HG03571 (cell line): ENCODE results near the gene CDHR2.

Experiments
- ATAC-seq: cut with Tn5 transposase; IDR thresholded peaks from one replicate; pipeline ENCODE4 v1.9.1; 2021; ENCODE audit not compliant: unreplicated experiment

The CDHR2 gene

DNA sequence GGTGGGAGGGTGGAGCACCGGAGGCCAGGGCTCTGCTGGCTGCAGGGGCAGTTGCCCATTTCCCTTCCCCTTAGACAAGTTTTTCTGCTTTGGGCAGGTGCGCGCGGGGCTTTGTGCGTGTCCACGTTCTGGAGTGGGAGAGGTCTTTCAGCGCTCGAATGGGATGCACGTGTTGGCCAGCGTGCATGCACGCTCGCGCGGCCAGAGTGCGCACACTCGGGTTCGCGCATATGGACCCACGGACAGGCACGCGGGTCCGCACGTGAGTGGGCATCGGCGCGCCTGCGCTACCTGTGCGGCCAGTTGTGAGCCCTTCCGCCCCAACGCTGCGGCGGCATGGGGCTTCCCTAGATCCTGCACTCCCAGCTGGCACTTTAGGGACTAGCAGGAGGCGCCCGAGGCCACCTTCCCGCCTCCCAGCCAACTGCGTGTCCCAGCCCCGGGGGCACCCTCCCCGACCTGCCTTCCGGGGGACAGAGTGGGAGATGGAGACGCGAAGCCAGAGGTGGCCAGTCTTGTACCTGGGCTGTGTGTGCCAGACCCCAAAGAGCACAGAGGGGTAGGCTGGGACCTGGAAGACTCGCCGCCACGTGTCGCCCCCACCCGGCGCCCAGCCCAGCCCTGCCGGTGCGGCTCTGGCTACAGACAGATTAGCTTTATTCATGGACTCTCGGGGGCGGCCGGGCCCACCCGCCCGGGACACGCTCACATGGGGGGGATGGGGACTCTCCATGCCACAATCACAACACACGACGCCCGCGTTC lies 70.6 kb downstream of the CDHR2 start:
- ATAC-seq: no peak

DNA sequence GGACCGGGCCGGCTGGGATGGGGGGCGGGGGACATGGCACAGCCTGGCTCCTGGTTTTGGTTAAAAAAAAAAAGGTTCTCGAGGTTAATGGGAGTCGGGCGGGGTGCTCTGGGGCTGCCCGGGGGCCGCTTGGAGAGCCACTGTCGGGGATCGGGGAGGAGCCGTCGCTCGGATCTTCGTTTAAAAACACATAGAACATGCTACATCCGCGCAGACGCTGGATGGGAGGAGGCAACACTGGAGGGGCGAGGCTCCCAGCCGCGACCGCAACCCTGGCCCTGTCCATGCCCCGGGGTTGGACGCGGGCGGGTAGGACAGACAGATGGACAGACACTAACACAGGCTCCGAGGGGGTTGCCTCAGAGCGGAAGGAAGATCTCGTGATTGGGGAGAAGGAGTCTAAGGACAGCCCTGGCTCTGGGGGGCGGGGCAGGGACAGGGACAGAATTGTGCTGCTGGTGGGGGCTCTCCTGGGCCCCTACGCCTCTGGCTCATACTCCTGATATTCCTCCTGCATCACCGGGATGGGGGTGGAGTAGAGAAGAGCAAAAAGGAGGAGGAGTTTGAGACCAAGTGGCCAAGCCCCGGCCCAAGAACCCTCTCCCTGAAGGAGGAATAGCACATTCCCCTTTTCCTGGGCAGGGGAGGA lies 71.3 kb downstream of the CDHR2 start:
- no peak for ATAC-seq

DNA sequence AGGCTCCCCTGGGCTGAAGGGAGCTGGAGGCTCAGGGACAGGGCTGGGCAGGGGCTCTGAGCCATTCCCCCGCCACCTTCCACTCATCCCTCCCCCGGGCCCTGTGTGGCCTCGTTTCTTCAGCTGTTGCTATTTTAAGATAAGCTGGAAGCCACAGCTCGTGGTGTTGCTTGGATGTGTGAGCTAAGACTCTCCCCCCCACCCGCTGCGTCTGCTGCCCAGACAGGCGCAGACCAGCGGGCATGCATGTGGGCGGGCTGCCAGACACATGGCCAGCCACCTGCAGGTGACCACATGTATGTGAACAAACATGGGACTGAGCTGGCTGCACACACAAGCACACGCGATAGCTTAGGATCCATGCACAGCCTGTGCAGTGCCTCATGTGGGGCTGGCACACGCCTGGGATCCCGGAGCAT lies 72.5 kb downstream of the CDHR2 start:
- no peak for ATAC-seq

DNA sequence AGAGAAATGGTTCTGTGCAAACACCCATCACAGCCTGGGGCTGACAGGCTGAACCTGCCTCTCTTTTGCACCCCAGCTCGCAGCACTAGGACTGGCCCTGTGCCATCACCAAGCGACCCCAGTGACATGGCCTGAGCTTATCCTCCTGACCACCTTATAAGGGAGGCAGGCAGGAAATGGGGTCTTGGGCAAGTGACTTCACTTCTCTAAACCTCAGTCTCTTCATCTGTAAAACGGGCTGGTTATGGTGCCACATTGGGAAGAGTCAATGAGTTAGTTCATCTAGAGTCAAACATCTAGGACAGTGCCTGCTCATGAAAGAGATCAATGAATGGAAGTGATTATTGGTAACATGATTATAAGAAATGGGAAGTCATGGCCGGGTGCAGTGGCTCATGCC lies 75.0 kb downstream of the CDHR2 start:
- no peak for ATAC-seq

DNA sequence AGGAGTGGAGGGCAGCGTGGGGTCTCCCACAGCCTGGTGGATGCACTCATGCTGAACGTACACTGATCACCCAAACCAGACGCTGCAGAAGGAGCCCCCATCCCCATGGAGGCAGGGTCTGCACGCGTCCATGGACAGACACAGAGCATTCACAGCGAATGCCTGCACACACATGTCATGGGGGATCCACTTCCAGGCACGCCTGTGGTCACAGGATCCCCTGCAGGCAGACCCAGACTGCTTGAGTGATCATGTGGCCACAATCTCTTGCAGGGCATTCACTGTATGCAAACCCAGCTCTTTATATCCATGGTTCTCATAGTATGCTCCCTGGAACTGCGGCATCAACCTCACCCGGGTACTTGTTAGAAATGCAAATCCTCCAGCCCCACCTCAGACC lies 75.8 kb downstream of the CDHR2 start:
- no peak for ATAC-seq

DNA sequence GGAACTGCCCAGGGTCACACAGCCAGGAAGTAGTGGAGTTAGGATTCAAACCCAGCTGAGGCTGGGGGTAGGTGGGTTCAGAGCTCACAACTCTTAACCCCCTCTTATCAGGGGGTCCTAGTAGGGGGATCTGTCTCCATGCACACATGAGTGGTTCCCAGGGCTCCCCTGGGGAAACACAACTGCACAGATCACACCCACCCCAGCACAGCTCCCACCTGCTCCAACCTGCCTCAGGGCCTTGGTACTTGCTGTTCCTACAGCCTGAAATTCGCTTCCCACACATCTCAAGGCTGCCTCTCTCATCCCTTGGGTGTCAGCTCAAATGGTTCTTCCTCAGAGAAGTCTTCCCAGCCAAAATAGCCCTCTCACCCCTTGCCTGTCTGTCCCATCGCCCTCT lies 76.4 kb downstream of the CDHR2 start:
- ATAC-seq: no peak

DNA sequence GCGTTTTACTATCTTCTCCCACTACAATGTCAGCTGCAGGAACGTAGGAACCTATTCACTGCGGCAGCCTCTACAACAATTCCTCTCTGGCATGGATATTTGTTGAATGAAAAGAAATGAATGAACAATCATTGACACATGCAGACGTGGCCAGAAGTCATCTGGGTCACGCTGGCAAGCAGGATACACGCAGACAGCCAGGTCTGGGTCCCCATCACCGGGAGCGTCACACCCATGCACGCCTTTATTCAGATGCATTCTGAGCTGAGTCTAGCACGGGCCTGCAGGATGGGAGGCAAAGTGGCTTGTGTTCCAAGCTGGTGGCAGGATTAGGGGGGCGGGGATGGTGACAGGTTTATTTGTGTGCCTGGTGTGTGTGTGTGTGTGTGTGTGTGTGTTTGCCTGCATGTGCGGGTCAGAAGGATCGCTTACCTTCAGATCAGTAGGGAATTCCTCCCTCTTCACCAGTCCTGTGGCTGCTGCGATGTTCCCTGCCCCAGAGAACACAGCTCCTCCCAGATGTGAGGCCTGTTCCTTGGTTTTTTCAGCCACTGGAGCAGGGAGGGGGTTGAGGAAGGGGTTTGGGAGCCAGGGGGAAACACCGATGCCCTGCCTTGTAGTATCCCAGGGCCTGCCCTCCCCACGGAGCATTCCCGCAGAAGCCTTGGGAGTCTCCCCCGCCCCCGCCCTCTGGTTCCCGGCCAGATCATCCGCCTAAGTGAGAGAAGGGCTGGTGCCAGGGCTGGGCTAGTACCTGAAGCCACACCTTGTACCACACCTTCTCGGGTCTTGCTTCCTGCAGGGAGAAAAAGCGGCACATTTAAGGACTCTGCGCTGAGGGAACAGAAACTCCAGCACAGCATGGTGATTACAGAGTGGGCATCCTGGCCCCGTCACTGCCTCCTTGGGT lies 77.1 kb downstream of the CDHR2 start:
- no peak for ATAC-seq

DNA sequence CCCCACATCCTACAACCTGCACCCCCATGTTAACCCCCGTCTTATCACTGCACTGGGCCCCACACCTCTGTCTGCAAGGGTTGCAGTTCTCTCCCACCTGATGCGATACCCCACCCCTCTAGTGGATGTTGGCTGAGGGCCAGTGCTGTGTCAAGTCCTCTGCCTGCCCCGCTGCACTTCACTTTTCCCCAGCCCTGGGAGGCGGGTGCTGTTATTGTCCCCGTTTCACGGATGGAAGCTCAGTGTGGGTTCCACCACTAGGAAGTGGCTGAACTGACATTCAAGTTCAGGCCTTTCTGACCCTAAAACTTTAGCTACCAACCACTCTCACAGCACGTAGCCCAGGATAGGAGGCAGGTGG lies 77.7 kb downstream of the CDHR2 start:
- ATAC-seq: no peak

DNA sequence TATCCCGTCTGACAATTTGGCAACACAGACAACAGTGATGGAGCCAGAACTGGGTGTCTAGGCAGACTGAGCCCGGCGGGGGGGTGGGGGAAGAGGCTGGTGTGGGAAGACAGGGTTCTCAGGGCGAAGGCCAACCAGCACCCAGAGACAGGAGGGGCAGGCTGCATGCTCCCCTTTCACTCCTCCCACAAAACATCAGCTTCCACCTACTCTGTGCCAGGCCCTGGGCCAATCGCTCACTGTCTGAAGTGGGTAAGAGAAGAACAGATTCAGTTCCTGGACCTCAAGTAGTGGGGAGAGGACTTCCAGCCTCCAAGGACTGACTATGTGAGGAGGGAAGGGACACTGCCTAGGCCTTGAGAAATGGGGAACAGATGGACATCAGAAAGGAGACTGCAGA lies 78.4 kb downstream of the CDHR2 start:
- ATAC-seq: no peak

DNA sequence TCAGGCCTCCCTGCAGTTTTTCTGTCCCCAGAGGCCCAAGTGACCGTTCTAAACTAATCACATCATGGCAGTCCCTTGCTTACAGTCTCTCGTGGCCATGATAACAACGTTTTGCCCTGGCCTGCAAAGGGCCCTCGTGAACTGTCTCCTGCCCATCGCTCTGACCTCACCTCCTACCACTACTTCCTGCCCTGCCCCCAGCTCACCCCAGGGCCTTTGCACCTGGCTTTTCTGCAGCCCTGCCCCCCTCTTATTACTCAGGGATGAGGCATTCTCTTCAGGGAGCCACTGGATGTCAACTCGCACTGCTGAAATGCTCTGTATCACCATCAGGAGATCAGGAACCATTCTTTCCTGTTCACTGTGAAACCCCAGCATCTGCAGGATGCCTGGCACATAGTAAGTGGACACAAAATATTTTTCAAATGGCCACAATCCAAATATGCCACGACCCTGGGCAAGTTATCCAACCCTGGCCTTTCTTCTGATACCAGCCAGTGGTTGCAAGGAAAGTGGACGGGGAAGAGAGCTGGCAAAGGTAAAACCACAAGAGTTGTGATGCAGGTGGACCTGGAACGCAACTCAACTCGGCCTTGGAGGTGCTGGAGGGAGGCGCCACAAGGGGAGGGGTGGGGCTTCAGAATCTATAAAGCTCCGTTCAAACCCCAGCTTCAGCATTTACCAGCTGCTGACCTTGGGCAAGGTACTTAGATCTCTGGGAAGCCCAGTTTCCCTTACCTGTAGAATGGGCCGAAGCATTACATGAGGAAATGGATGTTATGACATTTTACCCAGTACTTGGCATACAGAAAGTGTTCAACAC lies 79.5 kb downstream of the CDHR2 start:
- ATAC-seq: no peak

DNA sequence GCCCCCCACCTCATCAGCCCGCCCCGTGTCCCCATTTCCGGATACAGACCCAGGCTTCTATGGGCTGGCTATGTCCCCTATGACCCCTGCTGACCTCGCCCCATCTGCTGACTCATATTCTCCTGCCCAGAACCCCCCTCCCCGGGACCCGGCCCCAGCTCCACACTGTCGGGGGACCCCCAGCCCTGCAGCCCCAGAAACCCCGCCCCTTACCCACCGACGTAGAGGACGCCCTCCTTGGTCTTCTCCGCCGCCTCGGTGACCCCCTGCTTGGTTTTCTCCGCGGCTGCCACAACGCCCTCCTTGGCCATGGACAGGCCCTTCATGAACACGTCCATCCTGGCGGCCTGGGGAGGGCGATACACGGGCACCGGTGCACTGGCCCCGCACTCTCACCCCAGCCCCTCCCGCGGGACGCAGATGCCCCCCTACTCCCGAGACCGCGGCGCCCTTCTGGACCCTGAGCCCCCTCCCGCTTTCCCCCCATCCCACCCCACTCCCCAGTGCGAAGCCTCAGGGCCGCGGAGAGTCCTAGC lies 80.2 kb downstream of the CDHR2 start:
- ATAC-seq: no peak

DNA sequence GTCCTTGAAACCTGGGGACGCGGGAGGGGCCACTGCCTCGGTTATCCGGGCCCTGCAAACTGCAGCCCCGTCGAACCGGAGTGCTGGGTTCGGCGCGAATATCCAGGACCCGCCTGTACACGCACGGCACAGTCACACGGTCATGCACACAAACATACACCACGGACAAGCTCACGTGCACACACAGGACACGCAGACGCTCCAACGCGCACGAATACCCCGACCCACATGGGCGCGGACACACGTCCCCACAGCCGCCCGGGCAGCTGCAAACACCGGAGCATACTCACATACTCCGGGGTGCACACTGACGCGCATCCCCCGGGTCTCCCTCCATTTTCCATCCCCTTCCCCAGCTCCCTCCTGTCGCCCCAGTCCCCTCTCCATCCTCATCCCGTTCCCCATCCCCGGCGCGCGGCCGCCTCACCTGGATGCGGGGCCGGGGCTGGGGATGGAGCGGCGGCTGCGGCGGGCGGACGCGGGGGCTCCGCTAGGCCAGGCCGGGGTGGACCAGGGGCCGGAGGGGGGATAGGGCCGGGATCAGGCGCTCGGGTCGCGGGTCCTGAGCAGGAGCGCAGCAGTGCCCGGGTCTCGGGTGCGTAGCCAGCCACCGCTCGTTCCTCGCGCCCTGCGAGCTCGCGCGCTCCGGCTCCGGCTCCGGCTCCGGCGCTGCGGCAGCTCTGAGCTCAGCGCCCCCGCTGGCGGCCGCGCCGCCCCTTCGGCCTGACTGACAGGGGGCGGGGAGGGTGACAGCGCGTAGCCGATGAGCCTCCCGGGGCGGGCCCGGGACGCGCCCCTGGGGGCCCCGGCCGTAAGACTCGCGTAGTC lies 80.9 kb downstream of the CDHR2 start, which contains the start of the genes EIF4E1B and SNCB:
Gene EIF4E1B, plus strand, starts transcription at position 823 of the 828 bp plus-strand sequence. CDS start 12,113 bp downstream, outside the sequence.
Gene SNCB, minus strand, starts transcription at position 682 of the 828 bp plus-strand sequence. CDS start 880 bp downstream, outside the sequence.
- peak; percentile 69 for ATAC-seq

DNA sequence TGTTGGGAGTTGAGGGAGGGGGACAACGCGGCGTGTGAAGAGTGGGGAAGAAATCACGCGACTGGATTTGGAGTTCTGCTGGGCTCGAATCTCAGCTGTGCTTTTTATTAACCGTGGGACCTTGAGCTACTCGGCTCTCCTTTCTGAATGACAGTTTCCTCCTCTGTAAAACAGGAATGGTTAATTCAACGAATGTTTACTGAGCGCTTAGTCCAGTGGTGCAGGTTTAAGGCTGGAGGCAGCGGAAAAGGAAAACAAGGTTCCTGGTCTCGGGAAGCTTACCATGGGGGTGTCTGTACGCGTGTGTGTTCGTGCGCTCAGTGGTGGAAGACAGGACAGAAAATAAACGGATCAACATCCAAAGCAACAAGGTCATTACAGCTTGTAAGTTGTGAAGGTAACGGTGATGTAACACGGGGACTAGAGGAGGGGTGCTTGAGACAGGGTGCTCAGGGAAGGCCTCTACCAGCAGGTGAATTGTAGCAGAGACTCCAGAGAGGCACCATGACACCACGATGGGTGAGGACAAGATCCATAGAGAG lies 81.6 kb downstream of the CDHR2 start:
- no peak for ATAC-seq

DNA sequence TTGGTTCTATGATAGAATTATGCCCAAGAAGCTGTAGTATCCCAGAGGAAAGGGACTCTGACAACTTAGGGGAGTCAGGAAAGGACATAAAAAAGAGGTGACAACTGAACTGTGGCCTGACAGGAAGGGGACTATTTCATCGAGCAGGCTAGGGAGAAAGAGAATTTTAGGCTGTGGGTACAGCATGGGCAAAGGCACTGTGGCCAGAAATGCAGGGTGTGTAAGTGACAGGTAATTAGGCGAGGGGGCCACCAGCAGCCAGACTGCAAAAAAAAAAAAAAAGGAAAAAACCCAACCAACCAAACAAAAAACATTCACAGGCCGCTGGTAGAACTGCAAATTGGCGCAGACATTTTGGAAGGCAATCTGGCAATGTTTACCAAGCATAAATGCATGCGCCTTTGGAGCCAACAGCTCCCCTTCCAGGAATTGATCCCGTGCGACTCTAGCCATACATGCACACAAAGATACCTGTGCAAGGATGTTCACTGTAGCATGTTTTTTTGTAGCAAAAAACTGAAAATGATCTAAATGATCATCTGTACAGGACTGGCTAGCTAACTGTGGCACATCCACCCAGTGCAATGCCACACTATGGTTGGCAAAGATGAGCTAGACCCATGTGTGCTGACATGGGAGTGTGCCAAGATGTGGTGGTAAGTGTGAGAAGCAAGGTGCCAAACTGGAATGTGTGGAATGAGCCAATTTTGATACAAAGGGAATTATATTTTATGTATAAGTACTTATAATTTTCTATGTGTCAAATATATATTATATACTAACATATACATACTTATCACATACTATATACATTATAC lies 82.5 kb downstream of the CDHR2 start:
- no peak for ATAC-seq

DNA sequence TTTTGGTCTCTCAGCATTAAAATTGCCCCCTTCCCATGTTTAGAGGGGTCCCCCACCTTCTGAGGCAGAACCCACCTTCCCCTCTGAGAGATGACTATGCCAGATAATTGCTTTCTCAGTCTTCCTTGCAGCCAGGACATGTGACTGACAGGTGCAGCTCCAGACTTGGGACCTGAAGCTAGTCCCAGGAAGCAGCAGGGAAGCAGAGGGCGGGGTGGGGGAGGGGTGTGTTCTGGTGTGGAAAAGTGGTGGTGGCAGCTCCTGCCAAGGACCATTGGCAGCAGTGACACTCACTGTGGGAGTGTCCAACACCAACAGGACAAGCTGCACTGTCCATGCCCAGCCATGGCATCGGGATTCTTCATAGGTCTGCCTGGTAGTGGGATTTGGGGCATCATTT lies 83.6 kb downstream of the CDHR2 start:
- no peak for ATAC-seq

DNA sequence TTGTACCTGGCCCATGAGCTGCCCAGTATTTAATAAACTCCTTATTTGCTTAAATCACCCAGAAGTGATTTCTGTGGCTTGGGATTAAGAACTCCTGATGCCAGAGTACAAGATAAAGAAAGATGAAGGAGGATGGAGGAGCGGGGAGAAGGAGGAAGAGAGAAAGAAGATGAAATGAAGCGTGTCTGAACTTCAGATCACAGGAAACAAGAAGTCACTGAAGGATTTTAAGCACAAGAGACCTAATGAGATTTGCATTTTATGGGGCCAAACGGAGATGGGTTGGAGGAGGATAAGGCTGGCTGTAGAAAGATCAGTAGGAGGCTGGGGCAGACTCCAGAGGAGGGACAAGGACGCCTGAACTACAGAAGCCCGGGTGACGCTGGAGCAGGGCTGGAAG lies 84.5 kb downstream of the CDHR2 start:
- ATAC-seq: no peak

DNA sequence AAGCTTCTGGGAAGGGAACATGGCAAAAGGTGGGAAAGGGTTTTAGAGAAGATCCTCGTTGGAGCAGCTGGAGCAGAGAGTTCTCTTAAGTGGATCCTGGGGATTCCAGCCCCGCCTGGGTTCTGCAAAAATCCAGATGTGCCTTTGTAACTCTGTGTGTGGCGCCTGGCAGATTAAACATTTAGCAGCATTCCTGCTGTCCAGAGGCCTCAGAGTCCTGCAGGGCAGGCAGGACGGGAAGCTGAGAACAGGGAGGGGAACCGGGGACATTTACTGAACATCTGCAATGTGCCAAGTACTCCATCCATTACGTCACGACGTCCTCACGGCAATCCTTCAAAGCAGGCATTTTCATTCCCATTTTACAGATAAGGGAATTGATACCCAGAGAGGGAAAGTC lies 87.3 kb downstream of the CDHR2 start:
- no peak for ATAC-seq

DNA sequence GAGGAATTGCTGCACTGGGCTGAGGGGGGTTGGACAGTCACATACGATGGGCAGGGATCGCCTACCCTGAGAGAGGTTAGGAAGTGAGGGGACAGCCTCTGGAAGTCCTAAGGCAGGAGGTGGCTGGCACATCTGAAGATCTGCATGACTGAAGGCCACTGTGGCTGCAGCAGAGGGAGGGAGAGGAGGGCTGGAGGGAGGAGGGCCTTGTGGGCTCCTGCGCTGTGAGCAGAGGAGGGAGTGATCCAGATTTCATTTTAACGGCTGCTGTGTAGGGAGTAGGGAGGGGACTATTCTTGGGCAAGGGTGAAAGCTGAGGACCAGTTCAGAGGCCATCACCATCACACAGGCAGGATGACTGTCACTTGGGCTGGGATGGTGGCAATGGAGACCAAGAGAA lies 88.4 kb downstream of the CDHR2 start:
- no peak for ATAC-seq
